Neuronal stem cell (in vitro differentiated cells): ENCODE data around the gene DNAJC7.

Source experiments
- DNase-seq: peaks from one replicate; pipeline ENCODE4 v3.0.0-alpha.2; 2013; ENCODE audit warnings: low spot score
- H2AFZ ChIP-seq: one replicate; pipeline ENCODE4 v1.6.1; 2013; ENCODE audit warnings: mild to moderate bottlenecking, low read length, inconsistent platforms
- H2AK5ac ChIP-seq: 2 replicates; pipeline ENCODE4 v1.6.1; 2013; ENCODE audit warnings: low read depth, mild to moderate bottlenecking, inconsistent platforms, low read length, moderate library complexity, mixed read lengths
- H2BK120ac ChIP-seq: 2 replicates; pipeline ENCODE4 v1.6.1; 2013; ENCODE audit warnings: low read depth, mild to moderate bottlenecking, inconsistent platforms, low read length, moderate library complexity, mixed read lengths
- H2BK12ac ChIP-seq: one replicate; pipeline ENCODE4 v1.6.1; 2013; ENCODE audit warnings: low read length, inconsistent platforms
- H2BK15ac ChIP-seq: 2 replicates; pipeline ENCODE4 v1.6.1; 2013; ENCODE audit warnings: mild to moderate bottlenecking, low read length, inconsistent platforms, mixed read lengths
- H2BK5ac ChIP-seq: one replicate; pipeline ENCODE4 v1.6.1; 2013; ENCODE audit warnings: inconsistent platforms, mild to moderate bottlenecking, low read length, moderate library complexity
- H3K14ac ChIP-seq: one replicate; pipeline ENCODE4 v1.6.1; 2013; ENCODE audit warnings: low read length, inconsistent platforms
- H3K18ac ChIP-seq: 2 replicates; pipeline ENCODE4 v1.6.1; 2013; ENCODE audit warnings: low read length, inconsistent platforms
- H3K23ac ChIP-seq: 2 replicates; pipeline ENCODE4 v1.6.1; 2013; ENCODE audit warnings: low read depth, mild to moderate bottlenecking, mixed read lengths, low read length, inconsistent platforms; ENCODE audit not compliant: poor library complexity
- H3K27ac ChIP-seq: replicated peaks from 3 replicates; pipeline ENCODE4 v1.5.1; 2013; ENCODE audit warnings: low read length, inconsistent platforms
- H3K27me3 ChIP-seq, 3 experiments: 2 replicates each; pipeline ENCODE4 v1.6.1; 2013; ENCODE audit warnings: low read length in 3 of 3, mild to moderate bottlenecking in 2 of 3, inconsistent platforms in 1 of 3, low read depth in 1 of 3, mixed read lengths in 1 of 3, moderate library complexity in 1 of 3; ENCODE audit not compliant: control insufficient read depth in 3 of 3, insufficient read depth in 3 of 3
- H3K36me3 ChIP-seq, 2 donors: replicated peaks in 1 of 2; 2 replicates each; pipeline ENCODE4 v1.6.1; 2013; ENCODE audit warnings: low read length in 2 of 2; ENCODE audit not compliant: control insufficient read depth in 2 of 2, insufficient read depth in 2 of 2
- H3K4ac ChIP-seq: 2 replicates; pipeline ENCODE4 v1.6.1; 2013; ENCODE audit warnings: inconsistent platforms, mild to moderate bottlenecking, low read length, moderate library complexity
- H3K4me1 ChIP-seq, 2 donors: 1 replicate in 1 of 2; 2 replicates in 1 of 2; pipeline ENCODE4 v1.6.1; 2013; ENCODE audit warnings: low read length in 2 of 2, low read depth in 1 of 2; ENCODE audit not compliant: control insufficient read depth in 2 of 2, insufficient read depth in 1 of 2
- H3K4me2 ChIP-seq: one replicate; pipeline ENCODE4 v1.6.1; 2013; ENCODE audit warnings: mild to moderate bottlenecking, low read length, inconsistent platforms; ENCODE audit not compliant: insufficient read depth, poor library complexity, severe bottlenecking
- H3K4me3 ChIP-seq, 2 donors: 2 replicates each; pipeline ENCODE4 v1.5.1; 2013; ENCODE audit warnings: low read length in 2 of 2, mild to moderate bottlenecking in 2 of 2, inconsistent platforms in 1 of 2, moderate library complexity in 1 of 2
- H3K79me1 ChIP-seq: one replicate; pipeline ENCODE4 v1.6.1; 2013; ENCODE audit warnings: low read depth, mild to moderate bottlenecking, inconsistent platforms, low read length, moderate library complexity
- H3K9ac ChIP-seq: one replicate; pipeline ENCODE4 v1.6.1; 2013; ENCODE audit warnings: mild to moderate bottlenecking, low read depth, low read length, inconsistent platforms; ENCODE audit not compliant: poor library complexity
- H3K9me3 ChIP-seq, 2 donors: replicated peaks in 1 of 2; 2 replicates each; pipeline versions ENCODE3 to v1.6.1; 2013; ENCODE audit warnings: low read length in 2 of 2, mild to moderate bottlenecking in 2 of 2, inconsistent platforms in 1 of 2, low read depth in 1 of 2, mixed read lengths in 1 of 2, moderate library complexity in 1 of 2; ENCODE audit not compliant: control insufficient read depth in 2 of 2, insufficient read depth in 1 of 2
- H4K8ac ChIP-seq: one replicate; pipeline ENCODE4 v1.6.1; 2013; ENCODE audit warnings: low read depth, mild to moderate bottlenecking, inconsistent platforms, low read length, moderate library complexity
- H4K91ac ChIP-seq: one replicate; pipeline ENCODE4 v1.6.1; 2013; ENCODE audit warnings: low read length, low read depth, mild to moderate bottlenecking, inconsistent platforms; ENCODE audit not compliant: poor library complexity
- WGBS, 2 donors: extraction: QIAGEN DNeasy Blood & Tissue Kit; methylation state at CpG; one replicate each; pipeline ENCODE4 v1.1.7; 2013; ENCODE audit warnings: missing lambda C conversion rate in 2 of 2, mixed read lengths in 1 of 2; ENCODE audit not compliant: insufficient read length in 2 of 2, insufficient replicate concordance in 1 of 2; ENCODE audit errors: extremely low coverage in 2 of 2; 5-methylcytosine and 5-hydroxymethylcytosine counted together

DNAJC7 gene

DNA sequence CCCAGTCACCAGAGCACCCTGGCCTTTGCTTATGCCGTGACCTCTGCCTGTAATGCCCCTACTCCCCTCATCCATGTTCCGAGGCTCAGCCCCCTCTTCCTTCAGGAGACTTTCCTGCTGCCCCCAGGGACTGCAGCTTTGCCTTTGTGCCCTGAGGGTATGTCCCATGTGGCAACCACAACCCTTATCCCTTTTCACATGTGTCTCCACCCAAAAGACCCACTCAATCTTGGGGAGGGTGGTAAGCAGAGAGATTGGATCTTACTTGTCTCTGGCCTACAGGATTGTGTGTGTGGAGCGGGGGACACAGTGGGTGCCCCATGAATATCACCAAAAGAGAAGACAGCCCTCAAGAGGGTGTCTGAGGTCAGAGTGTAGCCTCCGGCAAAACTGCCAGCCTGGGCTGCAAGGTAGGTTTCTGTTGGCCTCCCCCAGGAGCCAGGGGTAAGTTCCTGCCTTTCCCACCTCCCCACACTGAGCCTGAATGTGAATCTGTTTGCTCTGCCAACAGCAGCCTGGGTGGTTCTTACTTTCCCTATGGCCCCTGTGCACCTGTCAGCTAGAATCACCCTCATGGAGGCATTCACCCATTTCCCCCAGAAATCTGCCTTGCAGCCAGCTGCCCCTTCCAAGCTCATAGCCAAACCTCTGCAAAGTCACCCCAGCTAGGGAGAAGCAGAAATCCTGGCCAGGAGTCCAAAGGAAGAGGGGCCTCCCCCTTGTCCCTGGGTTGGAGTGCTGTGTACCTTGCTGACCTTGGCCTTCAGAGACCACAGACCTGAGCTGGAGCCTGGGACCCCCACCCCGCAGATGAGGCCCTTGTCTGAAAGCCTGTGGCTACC lies 44.6 kb upstream of the DNAJC7 start:
- Histone ChIP-seq H3K9me3 (peaks cover 0 to 2% of the 10 kb centered on the region in 2 donors), H2AK5ac (peak overlapping the region; percentile 9), H3K36me3 (no peaks in the 10 kb centered on the region), H3K4me3 (no peak overlapping the region), H3K23ac (no peak overlapping the region), H3K9ac (peak overlapping the region; percentile 24), H3K79me1 (no peaks in the 10 kb centered on the region), H3K14ac (no peak overlapping the region), H2BK12ac (no peak overlapping the region), H3K27me3 (peaks cover 0 to 3% (median 0%) of the 10 kb centered on the region in 3 experiments), H2AFZ (peak overlapping the region; percentile 26), H2BK15ac (peak overlapping the region; percentile 87), H3K27ac (no peak overlapping the region), H3K4ac (no peak overlapping the region), H2BK5ac (no peak overlapping the region), H4K91ac (no peak overlapping the region), H3K4me1 (peaks cover 5 to 9% of the 10 kb centered on the region in 2 donors), H3K4me2 (no peak overlapping the region), H2BK120ac (no peak overlapping the region), H4K8ac (no peak overlapping the region), H3K18ac (no peak overlapping the region)
- WGBS, 2 donors: no CpG with 5 or more reads among the region's 5 CpGs
- no peak for DNase-seq

DNA sequence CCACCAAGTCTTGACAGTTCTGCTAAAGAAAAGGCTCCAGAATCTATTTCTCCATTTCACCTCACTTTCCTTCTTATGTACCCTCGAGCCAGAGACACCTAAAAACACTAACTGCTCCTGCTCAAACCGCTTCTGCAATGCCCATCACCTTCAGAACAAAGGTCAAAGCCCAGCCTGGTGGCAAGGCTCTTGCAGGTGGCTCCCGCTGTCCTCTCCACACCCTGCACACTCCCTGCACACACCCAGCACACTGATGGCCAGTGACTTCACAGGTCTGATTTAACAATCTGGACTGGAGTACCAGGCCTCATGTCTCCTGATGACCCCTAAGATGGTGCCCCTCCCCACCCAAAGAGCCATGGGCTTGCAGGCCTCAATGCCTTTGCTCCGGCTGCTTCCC lies 43.0 kb upstream of the DNAJC7 start:
- Histone ChIP-seq H3K79me1 (no peaks in the 10 kb centered on the region), H2BK5ac (peak overlapping the region; percentile 66), H3K9me3 (peaks cover 0 to 12% of the 10 kb centered on the region in 2 donors), H3K14ac (no peak overlapping the region), H2BK15ac (no peak overlapping the region), H3K9ac (peak overlapping the region; percentile 60), H2AK5ac (no peak overlapping the region), H3K27ac (no peak overlapping the region), H3K4me1 (peaks cover 9 to 12% of the 10 kb centered on the region in 2 donors), H3K18ac (peak overlapping the region; percentile 28), H3K4me3 (no peak overlapping the region), H3K27me3 (peaks cover 0 to 7% (median 0%) of the 10 kb centered on the region in 3 experiments), H2AFZ (no peak overlapping the region), H3K4ac (no peak overlapping the region), H3K36me3 (no peaks in the 10 kb centered on the region), H2BK120ac (no peak overlapping the region), H4K8ac (no peak overlapping the region), H4K91ac (no peak overlapping the region), H3K4me2 (no peak overlapping the region), H2BK12ac (peak overlapping the region; percentile 58), H3K23ac (peak overlapping the region; percentile 43)
- no peak for DNase-seq
- WGBS, 2 donors: no CpG with 5 or more reads among the region's 4 CpGs

DNA sequence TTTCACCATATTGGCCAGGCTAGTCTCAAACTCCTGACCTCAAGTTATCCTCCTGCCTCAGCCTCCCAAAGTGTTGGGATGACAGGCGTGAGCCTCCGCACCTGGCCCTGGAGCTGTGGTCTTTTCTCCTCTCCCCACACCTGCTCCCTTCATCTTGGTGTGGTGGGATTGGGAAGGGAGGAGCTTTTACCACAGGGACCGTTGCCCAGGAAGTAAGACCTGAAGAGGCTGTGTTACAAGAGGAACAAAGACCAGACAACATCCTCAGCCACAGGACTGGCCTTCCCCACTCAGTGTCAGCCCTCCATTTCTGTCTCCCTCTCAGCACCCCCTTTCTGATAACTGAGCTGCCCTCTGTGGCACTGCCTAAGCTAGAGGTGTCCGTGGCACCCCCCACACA lies 42.6 kb upstream of the DNAJC7 start:
- no peak overlapping the region for H3K14ac ChIP-seq
- H3K9me3 ChIP-seq: peaks cover 0 to 12% of the 10 kb centered on the region in 2 donors
- WGBS, 2 donors: no CpG with 5 or more reads among the region's 4 CpGs
- no peak overlapping the region for H2AK5ac ChIP-seq
- no peak overlapping the region for H3K4ac ChIP-seq
- no peak for DNase-seq
- H2BK5ac ChIP-seq: peak overlapping the region; percentile 66
- peaks cover 9 to 15% of the 10 kb centered on the region in 2 donors for H3K4me1 ChIP-seq
- H2BK12ac ChIP-seq: no peak overlapping the region
- H3K27me3 ChIP-seq: peaks cover 0 to 9% (median 0%) of the 10 kb centered on the region in 3 experiments
- no peak overlapping the region for H4K91ac ChIP-seq
- H2BK15ac ChIP-seq: no peak overlapping the region
- peak overlapping the region; percentile 43 for H3K23ac ChIP-seq
- H3K79me1 ChIP-seq: no peaks in the 10 kb centered on the region
- peak overlapping the region; percentile 60 for H3K9ac ChIP-seq
- H3K18ac ChIP-seq: no peak overlapping the region
- H2BK120ac ChIP-seq: no peak overlapping the region
- H2AFZ ChIP-seq: no peak overlapping the region
- no peak overlapping the region for H3K4me3 ChIP-seq
- H4K8ac ChIP-seq: no peak overlapping the region
- no peak overlapping the region for H3K27ac ChIP-seq
- no peaks in the 10 kb centered on the region for H3K36me3 ChIP-seq
- no peak overlapping the region for H3K4me2 ChIP-seq

DNA sequence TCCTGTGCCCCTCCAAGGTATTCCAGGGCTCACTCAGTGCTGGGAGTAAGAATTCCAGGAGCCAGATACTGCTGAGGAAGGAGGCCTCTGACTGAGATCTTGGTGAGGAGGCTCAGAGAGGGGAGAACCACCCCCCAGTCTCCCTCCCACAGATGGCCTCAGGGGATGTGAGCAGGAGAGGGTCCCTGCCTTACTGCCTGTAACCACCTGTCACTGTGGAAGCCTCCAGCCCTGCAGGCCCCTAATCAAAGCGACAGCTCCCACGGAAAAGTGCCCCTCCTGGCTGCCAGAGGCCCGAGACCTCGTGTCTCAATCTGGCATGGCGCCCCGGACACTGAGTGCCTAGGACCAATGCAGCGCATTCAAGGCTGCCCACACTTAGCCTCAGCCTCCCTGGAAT lies 40.8 kb upstream of the DNAJC7 start:
- H2BK15ac ChIP-seq: no peak overlapping the region

More for the DNA sequence above, 40.8 kb upstream of the DNAJC7 start:
- peaks cover 2% of the 10 kb centered on the region for H3K79me1 ChIP-seq
- no peak overlapping the region for H4K8ac ChIP-seq
- H3K4me3 ChIP-seq: no peak overlapping the region
- no peak overlapping the region for H2BK12ac ChIP-seq
- peaks cover 0 to 23% (median 11%) of the 10 kb centered on the region in 3 experiments for H3K27me3 ChIP-seq
- H3K36me3 ChIP-seq: no peaks in the 10 kb centered on the region
- H3K14ac ChIP-seq: no peak overlapping the region
- no peak overlapping the region for H3K4ac ChIP-seq
- no peak overlapping the region for H4K91ac ChIP-seq
- peaks cover 5 to 16% of the 10 kb centered on the region in 2 donors for H3K4me1 ChIP-seq
- peaks cover 0 to 12% of the 10 kb centered on the region in 2 donors for H3K9me3 ChIP-seq
- H3K23ac ChIP-seq: peak overlapping the region; percentile 55
- H2BK120ac ChIP-seq: no peak overlapping the region
- H3K27ac ChIP-seq: no peak overlapping the region
- H2AK5ac ChIP-seq: peak overlapping the region; percentile 63
- no CpG with 5 or more reads among the region's 7 CpGs for WGBS, 2 donors
- no peak for DNase-seq
- H2AFZ ChIP-seq: no peak overlapping the region
- peak overlapping the region; percentile 53 for H2BK5ac ChIP-seq
- peak overlapping the region; percentile 71 for H3K18ac ChIP-seq
- H3K9ac ChIP-seq: no peak overlapping the region
- H3K4me2 ChIP-seq: no peak overlapping the region
